ENCODE measurements around the gene ADM5.

ADM5 gene, protein sequence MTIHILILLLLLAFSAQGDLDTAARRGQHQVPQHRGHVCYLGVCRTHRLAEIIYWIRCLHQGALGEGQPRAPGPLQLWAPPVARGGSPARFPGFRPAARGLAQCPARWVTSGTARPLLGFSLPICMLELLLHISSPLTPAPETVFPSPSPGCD

DNA sequence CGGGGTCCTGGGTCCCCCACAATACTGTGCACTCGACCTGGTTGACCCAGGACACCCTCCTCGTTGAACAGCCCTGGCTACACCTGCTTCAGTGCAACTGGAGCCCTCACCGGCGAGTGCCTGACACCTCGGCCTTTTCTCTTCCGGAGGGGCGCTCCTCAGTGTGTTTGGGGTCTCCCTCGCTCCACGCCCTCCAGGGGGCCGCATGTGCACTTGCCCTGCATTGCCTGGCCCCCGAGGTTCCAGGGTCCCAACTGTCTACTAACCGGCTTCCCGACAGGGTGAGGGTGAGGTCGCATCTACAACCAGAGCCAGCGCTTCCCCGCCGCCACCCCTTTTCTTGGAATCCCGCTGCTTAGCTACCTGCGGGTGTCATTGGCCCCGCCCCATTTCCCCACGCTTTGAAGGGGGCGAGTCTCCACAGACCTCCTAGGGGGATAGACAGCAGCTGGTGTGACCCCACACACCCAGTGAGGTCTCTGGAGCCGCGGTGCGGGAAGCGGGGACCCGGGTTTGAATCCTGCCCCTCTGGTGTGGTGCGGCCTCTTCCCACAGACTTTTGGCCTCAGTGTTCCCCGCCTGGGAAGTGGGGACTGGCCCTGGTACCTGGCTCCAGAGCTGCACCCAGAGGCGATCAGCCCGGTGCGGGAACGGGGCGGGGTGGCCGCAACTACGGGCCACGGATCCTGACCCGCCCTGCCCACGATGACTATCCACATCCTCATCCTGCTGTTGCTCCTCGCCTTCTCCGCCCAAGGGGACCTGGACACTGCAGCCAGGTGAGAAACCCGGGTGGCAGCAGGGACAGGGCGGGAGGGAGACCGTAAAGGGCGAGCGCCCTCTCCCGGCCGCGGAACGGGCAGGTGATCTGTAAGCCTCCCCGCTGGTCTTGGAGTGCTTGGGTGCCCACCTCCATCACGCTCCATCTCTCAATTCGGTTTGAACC is at the start of gene ADM5:
ADM5 (plus strand) TSS at position 462 of the 946 bp plus-strand sequence; CDS start at position 706, 244 bp downstream.
- DNase-seq (ENCODE audit: low read depth, low spot score), result no peak
- TF ChIP-seq EZH2 (IDR thresholded peaks at IDR 0.05) (no peak), FOXP2 (optimal IDR thresholded peaks at IDR 0.05; ENCODE audit: control extremely low read depth, extremely low read length, insufficient read depth) (no peak), POLR2AphosphoS5 (IDR thresholded peaks at IDR 0.05; ENCODE audit: borderline replicate concordance, low read depth, low read length) (peak; percentile 31; the same call in 1 of the 2 replicates)
- Histone ChIP-seq H3K4me3 (peak within 1 kb of the TSS; percentile 74), H3K9ac (ENCODE audit: insufficient read length) (peak within 1 kb of the TSS; percentile 19), H3K36me3 (ENCODE audit: insufficient read depth, low read length) (peaks cover 25% of the 10 kb centered on the region), H3K9me3 (ENCODE audit: low read depth, low read length) (no peaks in the 10 kb centered on the region), H3K27ac (peak within 1 kb of the TSS; percentile 2; the same call in 1 of the 2 replicates)

- peak within 1 kb of the TSS; percentile 99 for H3K27ac ChIP-seq
- H3K36me3 ChIP-seq (ENCODE audit: insufficient read depth, low read length), result no peaks in the 10 kb centered on the region; the same call in 1 of the 2 replicates
- DNase-seq (ENCODE audit: low read depth, low spot score), result peak; percentile 100
- TF ChIP-seq POLR2AphosphoS5 (IDR thresholded peaks at IDR 0.05; ENCODE audit: borderline replicate concordance, low read depth, low read length) (peak; percentile 78), FOXP2 (optimal IDR thresholded peaks at IDR 0.05; ENCODE audit: control extremely low read depth, extremely low read length, insufficient read depth) (peak; percentile 78), EZH2 (IDR thresholded peaks at IDR 0.05) (no peak)
- H3K9me3 ChIP-seq (ENCODE audit: low read depth, low read length), result no peaks in the 10 kb centered on the region
- H3K9ac ChIP-seq (ENCODE audit: insufficient read length), result peak within 1 kb of the TSS; percentile 83
- H3K4me3 ChIP-seq, result peak within 1 kb of the TSS; percentile 88
Measured at GRCh38 chr19:49640113-49640898, 49.1 kb upstream of the ADM5 start, which contains the start of gene RRAS. RRAS (minus strand) TSS chr19:49640143; CDS start chr19:49640098, 45 bp downstream.

DNA sequence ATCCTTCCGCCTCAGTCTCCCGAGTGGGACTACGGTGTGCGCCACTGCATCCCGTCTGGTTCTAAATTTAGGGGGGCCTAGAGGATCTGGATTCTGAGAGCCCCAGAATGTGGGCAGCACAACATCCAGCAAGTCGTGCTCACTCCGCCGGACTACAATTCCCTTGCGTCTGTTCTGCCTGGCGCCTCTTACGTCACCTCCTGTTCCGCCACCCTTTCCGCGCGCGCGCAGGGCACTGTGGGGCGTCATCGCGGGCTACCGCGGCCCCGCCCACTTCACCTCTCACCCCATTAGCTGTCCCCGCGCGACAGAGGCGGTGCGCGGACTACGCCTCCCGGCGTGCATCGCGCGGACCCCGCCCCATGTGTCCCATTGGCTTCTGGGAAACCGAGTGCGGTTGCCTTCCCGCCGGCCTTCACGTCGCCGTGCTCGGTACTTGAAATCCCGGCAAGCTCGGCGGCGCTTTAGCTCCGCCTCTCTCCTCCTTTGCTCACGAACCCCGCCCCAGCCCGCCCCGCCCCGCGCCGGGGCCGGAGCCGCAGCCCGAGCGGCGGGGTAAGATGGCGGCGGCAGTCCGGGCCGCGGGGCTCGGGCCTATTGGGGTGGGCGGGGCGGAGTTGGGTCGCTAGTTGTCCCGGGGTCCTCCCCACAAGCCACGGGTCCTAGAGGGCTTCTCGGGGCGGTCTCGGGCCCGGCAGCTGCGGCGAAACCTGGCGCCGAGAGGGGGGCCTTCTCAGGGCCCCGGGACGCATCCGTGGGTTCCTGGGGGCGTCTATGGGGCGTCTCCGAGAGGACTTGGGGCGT is 47.5 kb upstream of the ADM5 start, which contains the start of gene SCAF1:
SCAF1 (plus strand) TSS at position 522 of the 804 bp plus-strand sequence. CDS start 2,818 bp downstream, outside the sequence.
- Histone ChIP-seq H3K27ac (peak within 1 kb of the TSS; percentile 99), H3K9ac (ENCODE audit: insufficient read length) (peak within 1 kb of the TSS; percentile 97), H3K9me3 (ENCODE audit: low read depth, low read length) (no peaks in the 10 kb centered on the region), H3K36me3 (ENCODE audit: insufficient read depth, low read length) (peaks cover 10% of the 10 kb centered on the region; the same call in 1 of the 2 replicates), H3K4me3 (peak within 1 kb of the TSS; percentile 88)
- peak; percentile 95 for DNase-seq (ENCODE audit: low read depth, low spot score)
- TF ChIP-seq POLR2AphosphoS5 (IDR thresholded peaks at IDR 0.05; ENCODE audit: borderline replicate concordance, low read depth, low read length) (0 out of 2 replicates have a peak, but pooled peaks have one; percentile 37), FOXP2 (optimal IDR thresholded peaks at IDR 0.05; ENCODE audit: control extremely low read depth, extremely low read length, insufficient read depth) (peak; percentile 70), EZH2 (IDR thresholded peaks at IDR 0.05) (no peak)

DNA sequence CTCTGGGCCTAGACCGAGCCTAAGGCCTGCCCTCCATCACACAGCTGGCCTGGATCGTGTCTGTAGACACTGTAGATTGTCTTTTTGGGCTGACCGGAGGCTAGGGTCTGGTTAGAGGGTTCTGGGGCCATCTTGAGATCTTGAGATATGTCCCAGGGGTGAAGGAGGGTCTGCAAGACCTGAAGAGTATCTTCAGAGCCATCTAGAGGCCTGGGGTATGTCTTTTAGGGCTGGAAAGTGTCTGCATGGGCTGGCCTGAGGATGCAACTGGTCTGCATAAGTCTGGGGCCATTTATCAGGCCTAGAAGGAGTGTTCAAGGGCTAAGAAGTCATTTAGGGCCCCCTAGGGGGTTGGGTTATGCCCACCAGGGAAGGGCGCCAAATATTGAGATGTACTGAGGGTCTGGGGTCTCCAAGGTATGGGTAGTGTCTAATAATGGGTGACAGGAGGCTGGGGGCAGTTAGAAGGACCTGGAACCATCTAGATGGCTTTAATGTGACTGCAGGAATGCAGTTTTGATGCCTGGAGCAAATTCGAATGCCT is 46.8 kb upstream of the ADM5 start:
- peak overlapping the region; percentile 88 for H3K4me3 ChIP-seq
- peak overlapping the region; percentile 97 for H3K9ac ChIP-seq (ENCODE audit: insufficient read length)
- peaks cover 15% of the 10 kb centered on the region; the same call in 1 of the 2 replicates for H3K36me3 ChIP-seq (ENCODE audit: insufficient read depth, low read length)
- TF ChIP-seq FOXP2 (optimal IDR thresholded peaks at IDR 0.05; ENCODE audit: control extremely low read depth, extremely low read length, insufficient read depth) (no peak), EZH2 (IDR thresholded peaks at IDR 0.05) (no peak), POLR2AphosphoS5 (IDR thresholded peaks at IDR 0.05; ENCODE audit: borderline replicate concordance, low read depth, low read length) (no peak)
- no peak for DNase-seq (ENCODE audit: low read depth, low spot score)
- H3K27ac ChIP-seq, result peak overlapping the region; percentile 78
- no peaks in the 10 kb centered on the region for H3K9me3 ChIP-seq (ENCODE audit: low read depth, low read length)

DNA sequence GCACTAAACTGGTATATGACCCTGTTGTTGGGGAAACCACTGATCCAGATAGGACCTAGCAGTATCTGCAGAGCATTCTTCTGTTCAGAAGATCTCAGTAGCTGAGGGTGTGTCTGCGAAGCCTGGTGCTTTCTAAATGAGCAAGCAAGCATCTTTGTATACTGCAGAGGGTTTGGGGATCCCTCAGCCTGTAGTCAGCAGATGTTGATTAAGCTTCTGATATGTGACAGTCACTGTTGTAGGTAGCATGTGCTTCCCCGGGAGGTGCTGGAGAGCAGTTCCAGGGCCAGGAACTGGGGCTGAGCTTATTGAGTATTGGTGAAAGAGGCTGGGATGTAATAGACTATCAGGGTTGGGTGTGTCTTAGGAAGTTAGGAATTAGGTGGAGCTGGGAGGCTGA is 45.9 kb upstream of the ADM5 start:
- Histone ChIP-seq H3K9me3 (ENCODE audit: low read depth, low read length) (no peaks in the 10 kb centered on the region), H3K36me3 (ENCODE audit: insufficient read depth, low read length) (peaks cover 15% of the 10 kb centered on the region; the same call in 1 of the 2 replicates), H3K9ac (ENCODE audit: insufficient read length) (peak overlapping the region; percentile 97), H3K27ac (no peak overlapping the region), H3K4me3 (peak overlapping the region; percentile 88; the same call in 1 of the 2 replicates)
- DNase-seq (ENCODE audit: low read depth, low spot score), result no peak
- TF ChIP-seq FOXP2 (optimal IDR thresholded peaks at IDR 0.05; ENCODE audit: control extremely low read depth, extremely low read length, insufficient read depth) (no peak), POLR2AphosphoS5 (IDR thresholded peaks at IDR 0.05; ENCODE audit: borderline replicate concordance, low read depth, low read length) (0 out of 2 replicates have a peak, but pooled peaks have one; percentile 23), EZH2 (IDR thresholded peaks at IDR 0.05) (no peak)

GRCh38 chr19:49645592-49645991 is 43.8 kb upstream of the ADM5 start:
- DNase-seq (ENCODE audit: low read depth, low spot score), result no peak
- Histone ChIP-seq H3K9ac (ENCODE audit: insufficient read length) (no peak overlapping the region), H3K27ac (no peak overlapping the region), H3K9me3 (ENCODE audit: low read depth, low read length) (no peaks in the 10 kb centered on the region), H3K36me3 (ENCODE audit: insufficient read depth, low read length) (peaks cover 28% of the 10 kb centered on the region; the same call in 1 of the 2 replicates), H3K4me3 (no peak overlapping the region)
- TF ChIP-seq FOXP2 (optimal IDR thresholded peaks at IDR 0.05; ENCODE audit: control extremely low read depth, extremely low read length, insufficient read depth), result no peak
- no peak for TF ChIP-seq POLR2AphosphoS5 (IDR thresholded peaks at IDR 0.05; ENCODE audit: borderline replicate concordance, low read depth, low read length)
- no peak for TF ChIP-seq EZH2 (IDR thresholded peaks at IDR 0.05)

All from SK-N-MC (cell line).